HG03139 (cell line): ENCODE data around the gene GK2.

Source experiments
- ATAC-seq: cut with Tn5 transposase; IDR thresholded peaks from one replicate; pipeline ENCODE4 v1.9.1; 2021; ENCODE audit not compliant: unreplicated experiment

The GK2 gene

GRCh38 chr4:79390890-79391289, 17.1 kb downstream of the GK2 start:
- ATAC-seq = no peak

DNA sequence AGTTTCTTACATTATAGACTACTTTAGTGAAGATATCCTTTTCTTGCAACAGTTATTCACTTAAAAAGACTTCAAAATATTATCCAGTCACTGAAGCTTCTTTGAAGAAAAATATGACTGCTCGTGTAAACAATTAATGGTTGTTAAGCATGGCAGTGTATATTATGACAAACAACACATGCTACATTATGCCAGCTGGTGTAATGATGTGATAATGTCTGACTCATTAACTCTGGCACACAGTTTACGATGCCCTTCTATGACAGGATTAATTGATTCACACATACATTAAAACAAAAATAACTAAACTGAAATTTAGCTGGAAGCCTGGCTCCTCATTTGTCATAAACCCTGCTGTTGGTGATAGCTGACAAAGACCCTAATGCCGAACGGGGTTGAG, 22.4 kb downstream of the GK2 start:
- ATAC-seq = no peak

- ATAC-seq = no peak
Measured at GRCh38 chr4:79381161-79381560, 26.9 kb downstream of the GK2 start.

DNA sequence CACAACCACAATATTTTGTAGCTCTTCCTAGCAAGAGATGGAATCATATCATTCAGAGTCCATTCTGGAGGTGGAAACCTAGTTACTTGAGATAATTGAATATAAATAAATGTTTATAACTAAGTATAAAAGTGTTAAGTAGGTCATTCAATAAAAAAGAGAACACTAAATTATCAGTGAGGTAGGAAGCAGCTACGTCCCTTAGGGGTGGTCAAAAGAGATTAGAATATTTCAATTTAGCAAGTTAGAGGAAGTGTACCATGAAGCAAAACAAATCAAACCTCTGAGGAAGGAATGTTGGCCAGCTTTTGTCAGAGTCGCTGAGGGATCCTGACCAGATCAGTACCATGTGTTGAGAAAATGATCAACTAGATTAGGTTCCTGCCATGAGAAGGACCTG, 38.0 kb downstream of the GK2 start:
- ATAC-seq = no peak

- no peak for ATAC-seq
Measured at GRCh38 chr4:79367096-79367495, 40.9 kb downstream of the GK2 start.

DNA sequence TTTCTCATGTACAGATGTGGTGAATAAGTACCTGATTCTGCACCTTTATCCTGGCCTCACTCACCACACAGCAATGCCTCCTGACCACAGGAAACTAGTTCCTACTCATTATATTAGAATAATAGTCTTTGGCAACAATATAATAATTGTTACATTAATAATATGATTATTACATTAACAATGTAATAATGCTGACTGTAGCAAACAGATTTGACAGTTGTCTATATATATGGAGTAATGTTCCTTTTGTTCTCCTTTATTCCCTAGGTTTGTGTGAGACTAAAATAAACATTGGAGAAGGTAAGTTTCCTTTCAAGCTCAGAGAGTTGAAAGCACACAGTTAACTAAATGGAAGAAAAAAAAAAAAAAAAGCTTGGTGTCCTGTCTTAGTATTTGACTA, 41.6 kb downstream of the GK2 start:
- no peak for ATAC-seq

DNA sequence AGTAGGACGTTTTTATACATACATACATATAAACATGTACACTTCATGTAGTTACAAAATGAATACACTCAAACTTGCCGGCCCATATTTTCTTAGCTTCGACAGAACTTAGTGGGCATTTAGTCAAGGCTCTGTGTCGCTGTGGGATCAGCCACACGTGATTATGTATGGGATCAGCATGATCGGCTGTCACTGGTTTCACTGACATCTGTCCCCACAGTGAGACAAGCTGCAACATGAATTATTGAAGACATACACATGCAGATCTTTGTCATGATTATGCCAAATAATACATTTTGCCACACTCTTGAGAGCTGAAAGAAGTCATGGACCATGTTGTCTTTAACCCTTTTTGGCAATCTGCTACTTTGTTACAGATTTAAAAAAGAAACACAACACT, 44.0 kb downstream of the GK2 start:
- ATAC-seq = no peak

DNA sequence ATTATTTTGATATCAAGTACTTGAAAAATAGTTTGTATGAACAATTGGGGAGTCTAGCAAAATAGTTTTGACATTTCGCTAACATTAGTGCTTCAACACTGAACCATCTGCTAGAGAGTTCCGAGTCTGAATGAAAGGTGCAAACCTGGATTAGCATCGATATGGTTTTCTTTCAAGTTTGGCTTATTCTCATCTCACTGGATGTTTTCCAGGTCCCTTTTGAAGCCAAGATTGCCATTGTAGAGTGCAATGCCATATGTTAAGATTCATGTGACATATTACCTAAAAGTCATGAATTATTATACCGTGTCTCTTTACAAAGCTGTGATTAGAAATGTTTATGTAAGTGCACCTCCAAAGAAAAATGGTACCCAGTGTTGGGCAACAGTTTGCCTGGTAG, 45.4 kb downstream of the GK2 start:
- no peak for ATAC-seq

- ATAC-seq = no peak
Measured at GRCh38 chr4:79360006-79360405, 48.0 kb downstream of the GK2 start.

DNA sequence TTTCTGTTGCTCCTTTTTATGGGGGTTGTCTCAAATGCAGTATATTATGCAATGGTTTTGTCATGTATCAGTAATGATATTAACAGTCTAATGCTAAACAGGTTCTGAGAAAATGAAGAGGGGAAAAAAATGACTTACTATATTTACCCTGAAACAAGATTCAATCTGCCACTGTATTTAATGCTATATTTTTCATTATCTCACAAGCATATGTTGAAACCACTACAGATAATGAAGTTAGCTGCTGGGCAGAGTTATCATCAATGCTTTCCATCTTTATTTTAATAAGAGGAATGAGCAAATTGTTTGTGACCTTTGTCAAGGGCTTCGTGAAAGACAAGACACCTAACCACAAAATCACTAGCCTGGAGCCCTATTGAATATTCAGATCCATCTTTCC, 49.6 kb downstream of the GK2 start:
- no peak for ATAC-seq

DNA sequence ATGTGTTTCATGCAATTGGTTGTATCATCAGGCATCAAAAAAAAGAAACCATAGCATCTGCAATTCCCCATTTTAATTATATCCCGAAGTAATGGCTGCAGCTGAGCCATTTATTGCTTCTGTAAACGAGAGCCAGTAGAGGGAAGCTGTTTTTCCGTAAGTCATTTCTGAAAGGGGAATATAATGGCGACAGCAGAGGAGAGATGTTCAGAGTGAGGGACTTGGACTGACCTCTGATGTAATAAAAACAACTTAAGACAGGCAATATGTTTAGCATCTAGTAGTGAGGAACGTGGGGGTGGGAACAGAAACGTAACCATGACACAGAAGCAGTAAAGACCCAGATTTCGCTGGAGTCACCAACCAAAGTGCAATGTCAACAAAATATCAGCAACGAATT, 50.7 kb downstream of the GK2 start:
- no peak for ATAC-seq
